ENCODE measurements around the gene NUCKS1.

DNA sequence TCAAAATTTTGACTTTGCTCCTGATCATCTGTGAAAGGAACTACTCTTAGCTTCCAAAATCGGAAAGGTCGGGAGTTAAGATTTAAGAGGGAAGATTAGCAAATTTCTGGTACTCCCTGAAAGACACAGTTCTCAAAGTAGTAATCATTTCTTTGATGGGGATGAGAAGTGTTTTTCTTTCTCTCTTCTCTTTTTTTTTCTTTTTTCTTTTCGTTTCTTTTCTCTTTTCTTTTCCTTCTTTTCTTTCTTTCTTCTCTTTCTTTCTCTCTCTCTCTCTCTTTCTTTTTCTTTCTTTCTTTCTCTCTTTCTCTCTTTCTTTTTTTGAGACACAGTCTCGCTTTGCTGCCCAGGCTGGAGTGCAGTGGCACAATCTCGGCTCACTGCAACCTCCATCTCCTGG, 30.4 kb upstream of the NUCKS1 start:
- TF ChIP-seq POLR2AphosphoS5 (IDR thresholded peaks at IDR 0.05; ENCODE audit: low read length) (no peak), EZH2 (IDR thresholded peaks at IDR 0.05; ENCODE audit: borderline replicate concordance, control insufficient read depth, low read depth, low read length) (no peak), CEBPZ (IDR thresholded peaks at IDR 0.05; ENCODE audit: low read depth, low read length) (no peak), ZZZ3 (IDR thresholded peaks at IDR 0.05; ENCODE audit: control insufficient read depth, insufficient read length, low read depth) (no peak), USF2 (IDR thresholded peaks at IDR 0.05; ENCODE audit: borderline replicate concordance, low read depth, low read length) (no peak)

All from GM12878 (cell line).